Endothelial cell of umbilical vein (primary cell): Measurements from ENCODE around the gene SEC24C. TPM values are rescaled to one million over a fixed set of nuclear protein-coding genes. Genes with fewer than 3 reads are reported as not detected.

Source experiments
- BruUV-seq: library from RNA; stranded (reverse); fragments of 400-500 nt; replicated peaks from 2 replicates; lab custom pipeline; 2021; lab: Mats Ljungman, UMichigan
- CTCF ChIA-PET: fragments of 300-600, 350-600 bp; sonication (Branson Sonifier 250); formaldehyde crosslinking; loops from one replicate; lab custom pipeline; 2021; ENCODE audit warnings: antibody characterized with exemption, inconsistent platforms; lab: Charles Lee
- POLR2A ChIA-PET: fragments of 300-600, 350-600 bp; sonication (Branson Sonifier 250); formaldehyde crosslinking; loops from one replicate; lab custom pipeline; 2021; ENCODE audit warnings: antibody characterized with exemption, inconsistent platforms; lab: Charles Lee
- DNase-seq: peaks from one replicate; pipeline ENCODE4 v3.0.0-alpha.2; 2011; ENCODE audit warnings: low read depth, low spot score
- FAIRE-seq: peaks from 2 replicates; lab custom pipeline; 2011; peaks lifted over from hg19 to GRCh38; lab: Jason Lieb, UNC
- H2AFZ ChIP-seq: 2 replicates; pipeline ENCODE4 v1.6.0; 2012; ENCODE audit warnings: low read depth, low read length, control low read depth, inconsistent platforms
- H3K27ac ChIP-seq: 2 replicates; pipeline ENCODE4 v1.5.1; 2011; ENCODE audit warnings: low read depth, mild to moderate bottlenecking, control low read depth, low read length, moderate library complexity; ENCODE audit not compliant: insufficient read depth
- H3K27me3 ChIP-seq, 2 experiments: 2 replicates each; pipeline versions ENCODE4 v1.6.0 to v1.6.1; 2011; ENCODE audit warnings: low read length in 2 of 2, mixed read lengths in 1 of 2; ENCODE audit not compliant: control insufficient read depth in 2 of 2, insufficient read depth in 2 of 2
- H3K36me3 ChIP-seq, 2 experiments: 2 replicates in 1 of 2; 3 replicates in 1 of 2; pipeline ENCODE4 v1.5.1; 2011; ENCODE audit warnings: low read length in 2 of 2, mild to moderate bottlenecking in 1 of 2, moderate library complexity in 1 of 2; ENCODE audit not compliant: control insufficient read depth in 2 of 2, insufficient read depth in 2 of 2; ENCODE audit errors: extremely low read depth in 1 of 2
- H3K4me1 ChIP-seq: 3 replicates; pipeline ENCODE4 v1.5.1; 2011; ENCODE audit warnings: mild to moderate bottlenecking, low read length; ENCODE audit not compliant: control insufficient read depth, insufficient read depth; ENCODE audit errors: extremely low read depth
- H3K4me2 ChIP-seq: 2 replicates; pipeline ENCODE4 v1.6.1; 2011; ENCODE audit warnings: low read length, control low read depth, mixed read lengths; ENCODE audit not compliant: insufficient read depth
- H3K4me3 ChIP-seq, 3 experiments: fragments of 200-600 bp in 1 of 3; sonication (generic), shearing (Covaris generic) in 1 of 3; replicated peaks in 1 of 3; 2 replicates each; pipeline ENCODE4 v1.5.1; 2011 to 2016; ENCODE audit warnings: control low read depth in 3 of 3, low read length in 3 of 3, mild to moderate bottlenecking in 2 of 3, inconsistent platforms in 1 of 3, low read depth in 1 of 3, moderate library complexity in 1 of 3; ENCODE audit not compliant: insufficient read depth in 1 of 3
- H3K79me2 ChIP-seq: 2 replicates; pipeline ENCODE4 v1.6.0; 2012; ENCODE audit warnings: low read length, inconsistent platforms; ENCODE audit not compliant: control insufficient read depth, insufficient read depth
- H3K9ac ChIP-seq: replicated peaks from 2 replicates; pipeline ENCODE3; 2011; ENCODE audit warnings: low read length, control low read depth; ENCODE audit not compliant: insufficient read depth; ENCODE audit errors: extremely low read depth
- H3K9me1 ChIP-seq: replicated peaks from 3 replicates; pipeline ENCODE4 v1.6.0; 2011; ENCODE audit warnings: mild to moderate bottlenecking, low read length; ENCODE audit not compliant: control insufficient read depth, insufficient read depth; ENCODE audit errors: extremely low read depth
- H3K9me3 ChIP-seq: replicated peaks from 2 replicates; pipeline ENCODE4 v1.5.1; 2012; ENCODE audit warnings: low read length, inconsistent platforms; ENCODE audit not compliant: control insufficient read depth, insufficient read depth
- H4K20me1 ChIP-seq: replicated peaks from 2 replicates; pipeline ENCODE3; 2011; ENCODE audit warnings: mild to moderate bottlenecking, low read length; ENCODE audit not compliant: control insufficient read depth, insufficient read depth; ENCODE audit errors: extremely low read depth
- CTCF ChIP-seq, 2 donors: IDR thresholded peaks; 1 replicate in 1 of 2; 2 replicates in 1 of 2; pipeline ENCODE4 v1.5.1; 2011; ENCODE audit warnings: low read length in 2 of 2, mild to moderate bottlenecking in 2 of 2, moderate library complexity in 2 of 2, control low read depth in 1 of 2, inconsistent platforms in 1 of 2, low read depth in 1 of 2; ENCODE audit not compliant: insufficient read depth in 1 of 2; ENCODE audit errors: extremely low read depth in 1 of 2
- EZH2 ChIP-seq: IDR thresholded peaks from 2 replicates; pipeline ENCODE4 v1.6.1; 2012; ENCODE audit warnings: borderline replicate concordance, low read depth, mild to moderate bottlenecking, moderate library complexity, low read length, inconsistent platforms; ENCODE audit not compliant: severe bottlenecking
- FOS ChIP-seq: IDR thresholded peaks from 2 replicates; pipeline ENCODE4 v1.6.1; 2011; ENCODE audit warnings: mild to moderate bottlenecking, low read length, moderate library complexity, borderline replicate concordance; ENCODE audit not compliant: insufficient read depth
- GATA2 ChIP-seq: IDR thresholded peaks from 2 replicates; pipeline ENCODE4 v1.7.0; 2011; ENCODE audit warnings: low read depth, mild to moderate bottlenecking, moderate library complexity, mixed read lengths, low read length; ENCODE audit not compliant: insufficient read length, insufficient read depth
- JUN ChIP-seq: IDR thresholded peaks from 2 replicates; pipeline ENCODE4 v1.6.1; 2011; ENCODE audit warnings: borderline replicate concordance, low read depth; ENCODE audit not compliant: insufficient read length, insufficient read depth
- MAX ChIP-seq: IDR thresholded peaks from 2 replicates; pipeline ENCODE4 v1.6.1; 2011; ENCODE audit not compliant: insufficient read depth, insufficient read length
- MYC ChIP-seq: IDR thresholded peaks from one replicate; pipeline ENCODE4 v1.6.1; 2011; ENCODE audit warnings: mild to moderate bottlenecking, low read depth, low read length
- POLR2A ChIP-seq: IDR thresholded peaks from 2 replicates; pipeline ENCODE4 v1.6.1; 2012; ENCODE audit warnings: low read depth, mild to moderate bottlenecking, control low read depth, low read length
- POLR2AphosphoS5 ChIP-seq: IDR thresholded peaks from 2 replicates; pipeline ENCODE4 v1.6.1; 2012; ENCODE audit warnings: low read depth, mild to moderate bottlenecking, control low read depth, low read length, moderate library complexity; ENCODE audit not compliant: insufficient read depth
- dilution Hi-C: fragments of 300-500 bp; cut with MboI; formaldehyde crosslinking; loops from one replicate; pipeline ENCODE4 v1.15.0; 2019; ENCODE audit warnings: low sequenced_read_pairs; ENCODE audit not compliant: extremely low pct_ligation_motif_present
- intact Hi-C: fragments of 100-400 bp; cut with micrococcal nuclease; formaldehyde crosslinking; loops from one replicate; pipeline ENCODE4 v1.10.0; 2022
- polyA plus RNA-seq, 4 experiments: library from polyadenylated mRNA; depleted of rRNA in 3 of 4; stranded (reverse) in 3 of 4; unstranded in 1 of 4; fragments of >200 nt; gene quantifications; 2 replicates each; pipeline versions ENCODE4 v1.2.1 to v1.2.3, GENCODE V29; 2011 to 2012; ENCODE audit warnings: missing spikeins in 1 of 4
- total RNA-seq: library from RNA; stranded (reverse); gene quantifications from 2 replicates; pipeline ENCODE4 v1.2.3, GENCODE V29; 2021

SEC24C gene
- total and polyA plus RNA-seq, 2 donors (not counting 3 experiments of a cell fraction or from before 2014, with no cell fraction given): 95.5 to 108 TPM

- Histone ChIP-seq H3K4me1 (peaks cover 27% of the 10 kb centered on the region), H3K4me2 (no peak overlapping the region), H3K27me3 (no peaks in the 10 kb centered on the region), H3K4me3 (no peak overlapping the region), H3K9ac (no peak overlapping the region), H3K27ac (no peak overlapping the region), H3K79me2 (no peaks in the 10 kb centered on the region), H3K9me1 (no peaks in the 10 kb centered on the region), H2AFZ (no peak overlapping the region), H3K9me3 (no peaks in the 10 kb centered on the region), H4K20me1 (no peaks in the 10 kb centered on the region), H3K36me3 (peaks cover 8 to 10% of the 10 kb centered on the region in 2 experiments)
- intact Hi-C loops (loop anchor here (5.0 kb wide), 1 partner anchor 41 kb away; a partner anchor contains a TSS), dilution Hi-C loops (no loop called here)
- TF ChIP-seq GATA2 (no peak), CTCF (IDR thresholded peaks at IDR 0.05; ENCODE audit: extremely low read depth in 1 of 2, insufficient read depth in 1 of 2, low read depth in 1 of 2, low read length in 2 of 2) (no peak), MAX (no peak), MYC (no peak), FOS (no peak), JUN (no peak), EZH2 (no peak), POLR2AphosphoS5 (no peak), POLR2A (no peak)
- FAIRE-seq: no peak
- CTCF ChIA-PET: no interaction called here
- no peak for DNase-seq
- POLR2A ChIA-PET: no interaction called here
- BruUV-seq: no TSS peak
Measured at GRCh38 chr10:73813333-73813732, 69.2 kb downstream of the SEC24C start.
